ENCODE data around the gene NUF2.
"Not testable (repeated sequence)": the region's sequence is repeated elsewhere in the genome, so short reads cannot be mapped to it uniquely, and the experiment has no call there.

Gene NUF2

GRCh38 chr1:163323339-163323738 lies 1.6 kb downstream of the NUF2 start:
- not testable (repeated sequence) for H3K4me3 ChIP-seq, H3K27ac ChIP-seq

DNA sequence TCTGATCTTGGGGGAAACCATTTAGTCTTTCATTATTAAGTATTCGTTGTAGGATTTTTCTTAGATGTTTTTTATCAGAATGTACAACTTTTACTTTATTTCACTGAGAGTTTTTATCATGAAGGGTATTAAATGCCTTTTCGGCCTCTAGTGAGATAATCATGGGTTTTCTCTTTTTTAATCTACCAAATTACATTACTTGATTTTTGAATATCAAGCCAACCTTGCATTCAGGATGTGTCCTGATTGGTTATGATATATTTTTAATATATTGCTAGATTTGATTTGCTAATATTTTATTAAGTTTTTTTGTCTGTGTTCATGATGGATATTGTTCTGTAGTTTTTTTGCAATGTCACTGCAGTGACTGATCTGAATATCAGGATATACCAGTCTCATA lies 9.4 kb downstream of the NUF2 start:
- H3K27ac ChIP-seq, result no peak overlapping the region
- no peak overlapping the region for H3K4me3 ChIP-seq

DNA sequence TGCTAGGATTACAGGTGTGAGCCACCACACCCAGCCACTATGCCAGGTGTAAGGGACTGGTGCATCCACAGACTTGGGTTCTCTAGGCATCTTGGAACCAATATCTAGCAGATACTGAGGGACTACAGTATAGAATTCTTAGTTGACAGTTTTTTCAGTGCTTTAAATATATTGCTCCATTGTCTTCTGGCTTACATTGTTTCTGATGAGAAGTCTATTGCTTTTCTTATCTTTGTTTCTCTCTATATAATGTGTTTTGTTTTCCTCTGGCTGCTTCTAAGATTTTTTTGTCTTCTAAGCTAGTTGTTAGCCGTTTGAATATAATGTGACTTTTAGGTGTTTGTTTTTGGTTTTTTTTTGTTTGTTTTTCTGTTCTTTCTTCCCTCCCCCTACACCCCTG lies 13.5 kb downstream of the NUF2 start:
- Histone ChIP-seq H3K27ac (no peak overlapping the region), H3K4me3 (no peak overlapping the region)

GRCh38 chr1:163337631-163338030 lies 15.9 kb downstream of the NUF2 start:
- Histone ChIP-seq H3K4me3 (no peak overlapping the region), H3K27ac (no peak overlapping the region)

GRCh38 chr1:163346326-163346870 lies 24.6 kb downstream of the NUF2 start:
- Histone ChIP-seq H3K27ac (no peak overlapping the region), H3K4me3 (no peak overlapping the region)

DNA sequence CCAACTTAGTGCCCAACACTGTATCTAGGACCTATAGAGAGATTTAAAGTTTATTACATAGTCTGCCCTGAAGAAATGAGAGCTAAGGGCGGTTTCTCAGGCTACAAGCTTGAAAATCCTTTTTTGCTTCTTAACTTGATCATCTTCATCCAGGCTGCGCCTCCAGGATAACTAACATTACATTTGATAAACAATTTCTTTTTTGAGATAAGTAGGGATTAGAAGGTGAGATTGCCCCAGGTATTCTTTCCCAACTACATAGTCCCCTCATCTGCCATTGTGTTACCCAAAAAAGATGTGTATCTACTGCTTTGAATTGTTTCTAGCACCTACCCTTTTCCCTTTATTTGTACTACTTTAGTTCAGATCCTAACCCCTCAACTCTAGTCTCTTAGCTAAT lies 25.4 kb downstream of the NUF2 start:
- Histone ChIP-seq H3K27ac (no peak overlapping the region), H3K4me3 (no peak overlapping the region)

DNA sequence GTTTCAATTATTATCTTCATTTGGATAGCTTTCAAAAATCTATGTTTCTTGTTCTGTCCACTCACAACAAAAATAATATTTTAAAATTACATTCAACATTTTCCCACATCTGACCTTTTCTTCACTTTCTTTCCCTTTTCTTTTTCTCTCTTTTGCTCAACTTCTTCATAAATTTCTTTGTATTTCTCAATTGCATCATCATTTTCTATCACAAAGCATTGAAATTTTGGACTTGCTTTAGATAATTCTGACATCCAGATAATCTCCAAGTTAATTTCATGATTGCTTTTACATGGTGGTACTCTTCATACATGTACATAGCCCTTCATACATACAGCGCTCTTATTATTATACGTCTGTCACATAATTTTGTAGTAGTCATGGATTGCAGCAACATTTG lies 30.2 kb downstream of the NUF2 start:
- H3K27ac ChIP-seq, result no peak overlapping the region
- H3K4me3 ChIP-seq, result no peak overlapping the region

GRCh38 chr1:163357378-163357777 lies 35.6 kb downstream of the NUF2 start:
- H3K27ac ChIP-seq, result no peak overlapping the region
- H3K4me3 ChIP-seq, result no peak overlapping the region

GRCh38 chr1:163358172-163358571 lies 36.4 kb downstream of the NUF2 start:
- H3K4me3 ChIP-seq, H3K27ac ChIP-seq: not testable (repeated sequence)

GRCh38 chr1:163361123-163361934 lies 39.6 kb downstream of the NUF2 start:
- Histone ChIP-seq H3K4me3 (no peak overlapping the region), H3K27ac (no peak overlapping the region)

DNA sequence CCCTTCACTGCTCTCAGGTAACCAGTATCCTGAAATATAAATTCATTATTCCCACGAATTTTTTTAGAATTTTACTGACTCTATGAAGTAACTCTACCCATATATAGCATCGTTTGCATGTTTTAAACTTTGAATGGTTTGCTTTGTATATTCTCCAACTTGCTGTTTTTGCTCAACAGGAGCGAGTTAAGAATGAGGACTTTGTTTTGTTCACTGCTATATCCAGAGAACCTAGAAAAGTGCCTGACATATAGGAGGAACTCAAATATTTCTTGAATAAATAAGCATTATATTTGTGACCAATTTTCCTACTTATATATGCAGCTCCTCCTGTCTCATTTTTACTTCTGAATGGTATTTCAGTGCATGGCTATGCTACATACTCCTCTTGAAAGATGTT lies 43.4 kb downstream of the NUF2 start:
- H3K27ac ChIP-seq, result no peak overlapping the region
- H3K4me3 ChIP-seq, result no peak overlapping the region

- H3K4me3 ChIP-seq, result no peak overlapping the region
- no peak overlapping the region for H3K27ac ChIP-seq
Observed at GRCh38 chr1:163366555-163366954, 44.8 kb downstream of the NUF2 start.

DNA sequence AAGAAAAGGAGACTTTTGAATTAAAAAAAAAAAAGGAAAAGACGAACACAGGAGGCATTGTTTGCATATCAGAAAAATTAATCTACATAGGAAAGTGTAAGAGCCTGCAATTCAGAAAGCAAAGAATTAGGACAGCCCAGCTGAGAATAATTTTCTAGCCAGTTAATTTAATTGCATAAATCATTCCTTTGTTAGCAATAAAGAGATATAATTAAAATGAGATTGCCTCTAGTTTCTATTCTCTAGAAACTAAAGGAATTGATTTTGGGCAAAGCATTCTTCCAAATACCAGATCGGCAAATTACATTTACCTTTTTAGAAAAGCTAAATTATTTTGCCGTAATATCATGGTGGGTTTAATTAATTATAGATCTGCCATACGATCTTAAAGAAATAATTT lies 46.0 kb downstream of the NUF2 start:
- H3K27ac ChIP-seq, result no peak overlapping the region
- H3K4me3 ChIP-seq, result no peak overlapping the region

GRCh38 chr1:163372576-163372975 lies 50.8 kb downstream of the NUF2 start:
- H3K27ac ChIP-seq, result no peak overlapping the region
- H3K4me3 ChIP-seq, result no peak overlapping the region

DNA sequence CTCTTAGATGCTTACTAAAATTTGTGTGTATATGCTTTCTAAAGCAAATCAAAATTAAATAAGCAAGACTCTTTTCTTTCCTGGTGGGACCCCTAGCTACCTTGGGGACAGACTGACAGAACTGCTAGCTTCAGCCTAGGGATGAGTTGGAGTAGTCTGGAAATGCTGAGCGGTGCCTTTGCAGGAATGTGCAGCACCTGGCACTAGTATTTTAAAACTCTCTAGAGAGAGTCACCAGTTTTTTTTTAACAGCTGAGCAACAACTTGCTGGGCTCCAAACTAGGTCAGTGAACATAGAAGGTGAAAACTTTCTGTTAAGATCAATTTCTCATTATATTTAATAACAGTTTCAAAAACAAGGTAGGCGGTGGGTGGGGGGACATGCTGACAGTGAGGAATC lies 56.8 kb downstream of the NUF2 start:
- Histone ChIP-seq H3K27ac (no peak overlapping the region), H3K4me3 (no peak overlapping the region)

DNA sequence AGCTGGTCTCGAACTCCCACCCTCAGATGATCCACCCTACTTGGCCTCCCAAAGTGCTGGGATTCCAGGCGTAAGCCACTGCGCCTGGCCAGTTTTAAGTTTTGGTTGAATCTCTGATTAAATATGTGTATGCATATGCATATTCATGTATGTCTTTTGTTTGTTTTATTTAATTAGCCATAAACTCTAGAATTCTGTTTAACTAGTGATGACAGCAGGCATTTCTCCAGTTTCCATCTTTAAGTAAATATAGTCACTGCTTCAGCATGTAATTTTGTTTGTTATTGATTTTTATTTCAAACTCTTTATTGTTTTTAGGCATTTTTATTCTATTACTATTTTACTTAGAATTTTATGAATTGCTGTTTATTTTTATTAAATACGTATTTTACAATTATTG lies 58.0 kb downstream of the NUF2 start:
- Histone ChIP-seq H3K27ac (no peak overlapping the region), H3K4me3 (no peak overlapping the region)

GRCh38 chr1:163381487-163382184 lies 59.9 kb downstream of the NUF2 start:
- no peak overlapping the region for H3K4me3 ChIP-seq
- no peak overlapping the region for H3K27ac ChIP-seq

DNA sequence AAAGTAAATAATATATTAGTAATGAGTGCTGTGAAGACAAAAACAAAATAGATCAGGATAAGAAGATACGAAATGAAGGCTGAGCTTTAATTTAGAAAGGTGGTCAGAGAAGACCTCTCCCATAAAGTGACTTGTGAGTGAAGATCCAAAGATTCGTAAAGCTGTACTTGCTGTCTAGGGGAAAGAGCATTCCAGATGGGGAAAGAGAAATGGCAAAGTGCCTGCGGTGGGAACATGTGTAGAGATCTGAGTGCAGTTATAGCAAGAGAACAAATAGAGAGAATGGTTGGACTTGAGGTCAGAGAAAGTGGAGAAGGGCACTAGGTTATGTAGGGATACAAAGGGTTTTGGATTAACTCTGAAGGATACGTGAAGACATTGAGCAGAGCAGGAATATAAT lies 60.6 kb downstream of the NUF2 start:
- H3K27ac ChIP-seq, result no peak overlapping the region
- H3K4me3 ChIP-seq, result no peak overlapping the region

DNA sequence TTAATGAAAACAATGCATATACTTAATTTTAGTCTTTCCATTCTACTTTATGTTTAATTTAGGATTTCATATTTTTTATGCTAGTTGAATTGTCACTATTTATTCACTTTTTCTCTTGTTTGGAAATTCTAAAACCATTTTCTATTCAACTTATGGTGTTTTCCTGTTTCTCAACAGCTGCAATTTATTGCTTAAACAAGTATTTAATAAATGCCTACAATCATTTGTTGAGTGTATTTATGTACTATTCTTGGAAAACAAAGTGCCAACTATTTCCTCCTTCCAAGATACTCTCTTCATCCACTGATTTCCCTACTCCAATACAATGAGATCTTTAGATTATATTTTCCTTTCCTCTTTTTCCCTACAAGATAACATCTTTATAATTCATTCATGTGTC lies 65.4 kb downstream of the NUF2 start:
- H3K27ac ChIP-seq, result no peak overlapping the region
- H3K4me3 ChIP-seq, result no peak overlapping the region

- Histone ChIP-seq H3K4me3 (no peak overlapping the region), H3K27ac (no peak overlapping the region)
Observed at GRCh38 chr1:163388970-163389369, 67.2 kb downstream of the NUF2 start.

DNA sequence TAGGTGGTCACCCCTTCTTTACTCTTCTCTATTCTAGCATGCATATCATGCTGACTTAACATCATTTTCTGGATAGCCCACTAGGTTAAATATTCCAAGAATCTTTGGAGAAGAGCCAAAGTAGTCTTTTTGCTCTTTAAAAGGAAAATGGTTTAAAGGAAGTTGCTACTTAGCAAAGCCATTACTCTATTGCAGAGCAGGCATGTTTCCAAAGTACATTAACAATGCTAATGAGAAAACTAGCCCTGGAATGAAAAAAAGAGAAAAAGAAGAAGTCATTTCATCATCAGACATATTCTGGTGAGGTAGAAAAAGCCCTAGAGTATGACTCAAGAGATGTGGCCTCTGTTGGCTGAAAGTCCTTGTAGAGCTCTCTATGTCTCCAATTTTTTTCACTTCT lies 74.0 kb downstream of the NUF2 start:
- no peak overlapping the region for H3K4me3 ChIP-seq
- no peak overlapping the region for H3K27ac ChIP-seq

All from skin epidermis (tissue), 12 donors.